GM12872 (cell line): Measurements from ENCODE around the gene GRHPR.
A peak's percentile ranks its signal among the peaks of the same experiment; 100 is the strongest.

Source experiments
- CTCF ChIP-seq: IDR thresholded peaks from 3 replicates; pipeline ENCODE4 v1.5.1; 2011; ENCODE audit warnings: low read depth, mild to moderate bottlenecking, low read length, moderate library complexity; ENCODE audit not compliant: insufficient read depth

Gene GRHPR

GRCh38 chr9:37404590-37404989 is 17.9 kb upstream of the GRHPR start:
- no peak for TF ChIP-seq CTCF

DNA sequence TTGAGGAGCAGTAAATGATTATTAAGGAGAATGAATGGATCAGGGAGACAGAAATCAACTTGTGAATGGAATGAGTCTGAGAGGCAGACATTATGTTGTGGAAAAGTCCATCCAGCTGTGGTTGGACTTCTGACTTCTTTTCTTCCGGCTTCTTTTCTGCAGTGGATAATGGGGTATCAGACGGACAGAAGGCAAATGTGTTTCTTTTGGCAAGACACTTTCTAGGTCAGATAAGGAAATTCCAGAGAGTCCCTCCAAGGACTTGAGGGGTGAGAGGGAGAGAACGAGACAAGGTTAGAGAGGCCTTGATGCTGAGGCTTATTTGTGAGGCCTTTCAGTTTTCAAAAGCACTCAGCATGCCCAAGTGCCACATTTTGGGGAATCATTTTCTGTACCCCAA is 17.1 kb upstream of the GRHPR start:
- no peak for TF ChIP-seq CTCF

GRCh38 chr9:37405764-37406380 is 16.6 kb upstream of the GRHPR start:
- no peak for TF ChIP-seq CTCF

DNA sequence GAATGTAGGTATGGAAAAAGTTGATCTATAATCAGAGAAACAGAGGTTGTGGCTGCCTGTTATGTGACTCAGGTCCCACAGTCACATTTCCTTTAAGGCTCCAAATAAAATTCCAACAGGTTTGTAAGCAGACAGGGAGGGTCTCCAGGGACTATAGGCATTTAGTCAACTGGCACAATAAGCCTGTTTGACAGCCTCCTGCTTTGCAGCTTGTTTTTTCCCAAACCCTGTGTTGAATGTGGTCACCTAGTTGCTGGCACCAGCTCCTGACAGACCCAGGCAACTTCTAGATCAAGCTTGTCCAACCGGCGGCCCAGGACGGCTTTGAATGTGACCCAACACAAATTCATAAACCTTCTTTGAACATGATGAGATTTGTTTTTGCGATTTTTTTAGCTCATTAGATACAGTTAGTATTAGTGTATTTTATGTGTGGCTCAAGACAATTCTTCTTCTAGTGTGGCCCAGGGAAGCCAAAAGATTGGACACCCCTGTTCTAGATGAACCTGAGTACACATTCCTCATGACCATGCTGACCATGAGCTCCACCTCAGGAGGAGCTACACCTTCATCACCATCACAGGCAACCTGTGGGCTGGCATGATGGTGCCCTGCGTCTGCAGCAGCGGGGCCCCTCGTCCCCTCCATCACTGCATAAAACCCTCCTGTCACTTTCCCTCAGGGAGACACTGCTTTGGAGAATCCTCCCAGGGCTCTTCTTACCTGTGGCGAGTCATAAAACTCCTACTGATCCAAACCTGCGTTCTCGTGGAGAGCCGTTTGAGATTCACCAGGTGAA is 15.7 kb upstream of the GRHPR start:
- TF ChIP-seq CTCF = no peak

DNA sequence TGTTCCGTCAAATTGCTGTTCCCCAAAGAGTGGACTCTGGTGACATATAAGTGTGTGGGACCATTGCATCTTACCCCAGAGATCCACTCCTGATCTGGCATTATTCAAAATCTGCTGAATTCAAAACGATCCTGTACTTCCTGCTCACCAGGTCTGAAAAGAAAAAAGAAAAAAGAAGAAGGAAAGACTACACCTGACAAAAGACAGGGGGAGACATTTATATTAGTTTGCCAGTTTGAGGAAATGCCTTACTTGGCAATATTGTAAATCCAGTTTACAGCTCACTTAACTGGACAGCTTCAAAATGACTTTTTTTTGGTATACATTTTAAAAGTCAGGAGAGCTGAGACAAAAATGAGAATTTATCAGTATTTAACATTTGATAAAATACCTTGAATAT is 15.0 kb upstream of the GRHPR start:
- peak; percentile 38; the same call in 1 of the 3 replicates for TF ChIP-seq CTCF

GRCh38 chr9:37408933-37409710 is 13.4 kb upstream of the GRHPR start:
- TF ChIP-seq CTCF = no peak

DNA sequence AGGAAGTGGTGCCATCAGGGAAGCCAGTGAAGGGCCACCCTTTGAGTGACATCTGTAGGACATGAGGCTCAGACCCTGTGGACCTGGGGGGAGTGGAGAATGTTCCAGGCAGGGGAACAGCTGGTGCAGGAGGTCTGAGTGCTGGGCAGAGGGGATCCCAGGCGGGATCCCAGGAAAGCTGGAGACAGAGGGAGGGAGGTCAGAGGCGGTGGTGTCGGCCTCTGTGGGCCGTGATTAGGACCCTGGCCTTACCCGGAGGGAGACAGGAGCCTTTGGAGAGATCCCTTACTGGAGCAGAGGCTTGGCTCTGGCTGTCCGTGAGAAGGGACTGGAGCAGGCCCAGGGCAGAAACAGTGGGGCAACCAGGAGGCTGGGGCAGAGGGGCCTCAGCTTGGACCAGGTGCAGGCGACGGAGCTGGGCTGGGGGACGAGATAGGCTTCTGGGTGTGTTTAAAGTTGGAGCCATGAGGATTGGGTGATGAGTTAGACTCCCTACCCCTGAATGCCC is 12.1 kb upstream of the GRHPR start:
- no peak for TF ChIP-seq CTCF
